Measurements from ENCODE around the gene IGF1.

DNA sequence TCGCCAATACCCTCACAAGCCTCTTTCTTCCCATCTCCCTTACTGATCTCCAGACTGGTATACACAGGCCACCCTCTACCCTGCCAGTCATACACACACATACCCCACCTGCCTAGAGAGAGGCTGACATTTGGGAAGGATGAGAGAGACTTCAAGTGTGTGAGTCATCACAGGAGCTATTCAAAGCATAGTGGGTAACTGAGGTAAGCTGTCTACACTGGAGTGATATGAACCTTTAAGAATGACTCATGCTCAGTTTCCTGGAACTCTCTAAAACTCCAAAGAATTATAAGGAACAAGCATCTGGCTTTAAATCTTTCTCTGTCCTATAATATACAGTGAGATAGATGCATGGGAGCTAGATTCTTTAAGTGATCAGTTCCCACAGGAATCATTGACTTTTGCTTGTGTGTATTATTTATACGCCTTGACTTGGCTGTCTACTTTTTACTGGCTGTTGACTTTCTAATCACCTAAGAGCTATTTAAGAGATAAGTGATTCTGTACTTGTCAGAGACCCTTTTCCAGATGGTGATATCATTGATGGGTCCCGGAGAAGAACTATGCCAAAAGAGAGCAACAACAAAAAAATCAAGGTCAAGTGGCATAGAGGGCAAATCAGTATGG lies 5.8 kb downstream of the IGF1 start:
- TF ChIP-seq CTCF (conservative IDR thresholded peaks at IDR 0.05 in 1 of 2, IDR thresholded peaks at IDR 0.05 in 1 of 2; ENCODE audit: extremely low read depth in 1 of 2, insufficient read depth in 1 of 2, low read depth in 1 of 2, low read length in 2 of 2) = no peak
- TF ChIP-seq EZH2 (IDR thresholded peaks at IDR 0.05; ENCODE audit: borderline replicate concordance, low read length) = no peak

Data from mammary epithelial cell (primary cell).